GM12892 (cell line): ENCODE data around the gene RNF44.

Experiments
- POLR2A ChIP-seq: IDR thresholded peaks from 2 replicates; pipeline ENCODE4 v1.6.1; 2011; ENCODE audit warnings: low read depth, low read length, control low read depth
- POLR2AphosphoS5 ChIP-seq: IDR thresholded peaks from 2 replicates; pipeline ENCODE4 v1.6.1; 2011; ENCODE audit warnings: low read depth, low read length, control low read depth
- TAF1 ChIP-seq: IDR thresholded peaks from 2 replicates; pipeline ENCODE4 v1.6.1; 2011; ENCODE audit warnings: low read depth, mild to moderate bottlenecking, control low read depth, low read length, borderline replicate concordance

GRCh38 chr5:176564002-176564401 lies 26.8 kb upstream of the RNF44 start:
- TF ChIP-seq POLR2A (no peak), POLR2AphosphoS5 (no peak), TAF1 (no peak)
